Neural cell (in vitro differentiated cells): Measurements from ENCODE around the gene NPFF. TPM values are rescaled to one million over a fixed set of nuclear protein-coding genes. Genes with fewer than 3 reads are reported as not detected.

Experiments used
- H2AFZ ChIP-seq: fragments of 200-600, 300-800 bp; sonication (generic), shearing (Covaris generic); 2 replicates; pipeline ENCODE4 v1.6.0; 2014; ENCODE audit warnings: low read depth, mild to moderate bottlenecking, antibody characterized with exemption, low read length, moderate library complexity
- H3F3A ChIP-seq: fragments of 200-600 bp; shearing (Covaris generic); 2 replicates; pipeline ENCODE4 v1.6.1; 2016; ENCODE audit warnings: mild to moderate bottlenecking, moderate library complexity, mixed read lengths, antibody characterized with exemption, low read length; ENCODE audit not compliant: insufficient read depth, poor library complexity, severe bottlenecking
- H3K27ac ChIP-seq: fragments of 200-600, 300-800 bp; sonication (generic), shearing (Covaris generic); 2 replicates; pipeline ENCODE4 v1.5.1; 2014; ENCODE audit warnings: mild to moderate bottlenecking, low read length, moderate library complexity
- H3K27me3 ChIP-seq: fragments of 300-800, 200-600 bp; sonication (generic), shearing (Covaris generic); 2 replicates; pipeline ENCODE4 v1.6.0; 2014; ENCODE audit warnings: mild to moderate bottlenecking, low read depth, low read length, moderate library complexity; ENCODE audit not compliant: insufficient read depth
- H3K36me3 ChIP-seq: fragments of 300-800, 200-600 bp; sonication (generic), shearing (Covaris generic); 2 replicates; pipeline ENCODE4 v1.5.1; 2014; ENCODE audit warnings: mild to moderate bottlenecking, antibody characterized with exemption, low read length, moderate library complexity; ENCODE audit not compliant: insufficient read depth
- H3K4me2 ChIP-seq: fragments of 300-800, 200-600 bp; sonication (generic), shearing (Covaris generic); 2 replicates; pipeline ENCODE4 v1.6.0; 2014; ENCODE audit warnings: mild to moderate bottlenecking, low read length
- H3K4me3 ChIP-seq: fragments of 300-800, 200-600 bp; sonication (generic), shearing (Covaris generic); 2 replicates; pipeline ENCODE4 v1.5.1; 2014; ENCODE audit warnings: mild to moderate bottlenecking, low read length, moderate library complexity
- H3K79me2 ChIP-seq: fragments of 200-600 bp; shearing (Covaris generic); replicated peaks from 2 replicates; pipeline ENCODE4 v1.6.0; 2014; ENCODE audit warnings: mild to moderate bottlenecking, low read length, moderate library complexity; ENCODE audit not compliant: insufficient read depth
- H3K9ac ChIP-seq: fragments of 300-800, 200-600 bp; sonication (generic), shearing (Covaris generic); 2 replicates; pipeline ENCODE4 v1.6.1; 2016; ENCODE audit warnings: mild to moderate bottlenecking, low read length, mixed read lengths
- H3K9me2 ChIP-seq: fragments of 200-600 bp; shearing (Covaris generic); 2 replicates; pipeline ENCODE4 v1.6.1; 2016; ENCODE audit warnings: mild to moderate bottlenecking, low read length, mixed read lengths; ENCODE audit not compliant: insufficient read depth
- H3K9me3 ChIP-seq: fragments of 200-600, 300-800 bp; sonication (generic), shearing (Covaris generic); 2 replicates; pipeline ENCODE4 v1.6.1; 2016; ENCODE audit warnings: mild to moderate bottlenecking, mixed run types, low read length, moderate library complexity, mixed read lengths
- H4K20me1 ChIP-seq: fragments of 200-600 bp; shearing (Covaris generic); 2 replicates; pipeline ENCODE4 v1.6.1; 2016; ENCODE audit warnings: mild to moderate bottlenecking, mixed run types; ENCODE audit not compliant: insufficient read depth
- CTCF ChIP-seq: fragments of 450-650 bp; IDR thresholded peaks from 2 replicates; pipeline ENCODE4 v1.5.1; 2014; ENCODE audit warnings: antibody characterized with exemption, mild to moderate bottlenecking, moderate library complexity; ENCODE audit not compliant: poor library complexity, severe bottlenecking
- EP300 ChIP-seq: fragments of 450-650 bp; conservative IDR thresholded peaks from 2 replicates; pipeline ENCODE4 v1.6.1; 2014; ENCODE audit warnings: antibody characterized with exemption, mild to moderate bottlenecking, moderate library complexity; ENCODE audit not compliant: poor library complexity, severe bottlenecking
- EZH2 ChIP-seq: fragments of 200-600, 300-800 bp; shearing (Covaris generic), sonication (generic); IDR thresholded peaks from 2 replicates; pipeline ENCODE4 v1.6.1; 2014; ENCODE audit warnings: antibody characterized with exemption, low read length, borderline replicate concordance, mild to moderate bottlenecking; ENCODE audit not compliant: insufficient read depth, poor library complexity, severe bottlenecking
- MXI1 ChIP-seq: fragments of 450-650 bp; conservative IDR thresholded peaks from 2 replicates; pipeline ENCODE4 v1.6.1; 2014; ENCODE audit warnings: antibody characterized with exemption, mild to moderate bottlenecking; ENCODE audit not compliant: poor library complexity, severe bottlenecking
- POLR2AphosphoS5 ChIP-seq: IDR thresholded peaks from 2 replicates; pipeline ENCODE4 v1.6.1; 2012
- RAD21 ChIP-seq: fragments of 450-650 bp; conservative IDR thresholded peaks from 2 replicates; pipeline ENCODE4 v1.6.1; 2014; ENCODE audit warnings: antibody characterized with exemption, mild to moderate bottlenecking, moderate library complexity
- REST ChIP-seq: IDR thresholded peaks from 2 replicates; pipeline ENCODE4 v1.6.1; 2012; ENCODE audit warnings: borderline replicate concordance
- SMC3 ChIP-seq: fragments of 450-650 bp; conservative IDR thresholded peaks from 2 replicates; pipeline ENCODE4 v1.6.1; 2014; ENCODE audit warnings: antibody characterized with exemption, mild to moderate bottlenecking, moderate library complexity; ENCODE audit not compliant: poor library complexity
- TAF1 ChIP-seq: IDR thresholded peaks from 2 replicates; pipeline ENCODE4 v1.6.1; 2012; ENCODE audit warnings: low read depth
- polyA plus RNA-seq: library from polyadenylated mRNA; depleted of rRNA; stranded (reverse); fragments of >200 nt; gene quantifications from 2 replicates; pipeline ENCODE4 v1.2.3, GENCODE V29; 2014

Gene NPFF
- polyA plus RNA-seq, 1 donor from 2014 or later = not detected

- H3F3A ChIP-seq = no peaks in the 10 kb centered on the region
- no peak overlapping the region for H3K9ac ChIP-seq
- H3K9me2 ChIP-seq = no peaks in the 10 kb centered on the region
- peaks cover 6% of the 10 kb centered on the region for H3K36me3 ChIP-seq
- no peak overlapping the region for H2AFZ ChIP-seq
- no peak overlapping the region for H3K4me3 ChIP-seq
- no peak overlapping the region for H3K27ac ChIP-seq
- TF ChIP-seq SMC3 = no peak
- no peak for TF ChIP-seq REST
- TF ChIP-seq CTCF = no peak
- TF ChIP-seq EP300 = no peak
- no peak for TF ChIP-seq RAD21
- no peak for TF ChIP-seq POLR2AphosphoS5
- no peaks in the 10 kb centered on the region for H3K27me3 ChIP-seq
- no peaks in the 10 kb centered on the region for H3K79me2 ChIP-seq
- H3K4me2 ChIP-seq = no peak overlapping the region
- no peaks in the 10 kb centered on the region for H4K20me1 ChIP-seq
- no peaks in the 10 kb centered on the region for H3K9me3 ChIP-seq
Observed at GRCh38 chr12:53533471-53533870, 26.2 kb upstream of the NPFF start.

GRCh38 chr12:53532524-53533445 lies 25.5 kb upstream of the NPFF start:
- no peaks in the 10 kb centered on the region for H3K9me2 ChIP-seq
- H3K9ac ChIP-seq = no peak overlapping the region
- TF ChIP-seq RAD21 (no peak), TAF1 (no peak), EZH2 (no peak), SMC3 (no peak), CTCF (no peak), POLR2AphosphoS5 (no peak), EP300 (no peak), MXI1 (no peak), REST (no peak)
- no peaks in the 10 kb centered on the region for H4K20me1 ChIP-seq
- no peak overlapping the region for H3K4me3 ChIP-seq
- H3K36me3 ChIP-seq = peaks cover 6% of the 10 kb centered on the region
- no peaks in the 10 kb centered on the region for H3K79me2 ChIP-seq
- H3K27me3 ChIP-seq = no peaks in the 10 kb centered on the region
- H3K27ac ChIP-seq = no peak overlapping the region
- H3K4me2 ChIP-seq = no peak overlapping the region
- H2AFZ ChIP-seq = no peak overlapping the region
- no peaks in the 10 kb centered on the region for H3F3A ChIP-seq
- H3K9me3 ChIP-seq = no peaks in the 10 kb centered on the region
